D721Med (cell line): ENCODE data around the gene CYP1B1.

Source experiments
- DNase-seq: peaks from one replicate; pipeline ENCODE4 v3.0.0; 2011; ENCODE audit warnings: low spot score; ENCODE audit not compliant: insufficient read length
- FAIRE-seq: peaks from 2 replicates; lab custom pipeline; 2011; peaks lifted over from hg19 to GRCh38; lab: Jason Lieb, UNC
- CTCF ChIP-seq: IDR thresholded peaks from 2 replicates; pipeline ENCODE4 v1.5.1; 2012; ENCODE audit warnings: mild to moderate bottlenecking, control low read depth; ENCODE audit not compliant: insufficient read depth; ENCODE audit errors: missing control alignments

The CYP1B1 gene

GRCh38 chr2:38077431-38077769 lies 1.4 kb upstream of the CYP1B1 start:
- FAIRE-seq (no peak), DNase-seq (no peak)
- TF ChIP-seq CTCF, result no peak

GRCh38 chr2:38076710-38077430 lies 919 bp upstream of the CYP1B1 start:
- peak; percentile 20 for TF ChIP-seq CTCF
- FAIRE-seq, result no peak
- DNase-seq, result peak; percentile 64

GRCh38 chr2:38076152-38076709 lies 280 bp upstream of the CYP1B1 start:
- no peak for DNase-seq
- no peak for FAIRE-seq
- TF ChIP-seq CTCF, result peak; percentile 36

- TF ChIP-seq CTCF, result no peak
- DNase-seq, result no peak
Observed at GRCh38 chr2:38074764-38075506, 1.0 kb downstream of the CYP1B1 start.

DNA sequence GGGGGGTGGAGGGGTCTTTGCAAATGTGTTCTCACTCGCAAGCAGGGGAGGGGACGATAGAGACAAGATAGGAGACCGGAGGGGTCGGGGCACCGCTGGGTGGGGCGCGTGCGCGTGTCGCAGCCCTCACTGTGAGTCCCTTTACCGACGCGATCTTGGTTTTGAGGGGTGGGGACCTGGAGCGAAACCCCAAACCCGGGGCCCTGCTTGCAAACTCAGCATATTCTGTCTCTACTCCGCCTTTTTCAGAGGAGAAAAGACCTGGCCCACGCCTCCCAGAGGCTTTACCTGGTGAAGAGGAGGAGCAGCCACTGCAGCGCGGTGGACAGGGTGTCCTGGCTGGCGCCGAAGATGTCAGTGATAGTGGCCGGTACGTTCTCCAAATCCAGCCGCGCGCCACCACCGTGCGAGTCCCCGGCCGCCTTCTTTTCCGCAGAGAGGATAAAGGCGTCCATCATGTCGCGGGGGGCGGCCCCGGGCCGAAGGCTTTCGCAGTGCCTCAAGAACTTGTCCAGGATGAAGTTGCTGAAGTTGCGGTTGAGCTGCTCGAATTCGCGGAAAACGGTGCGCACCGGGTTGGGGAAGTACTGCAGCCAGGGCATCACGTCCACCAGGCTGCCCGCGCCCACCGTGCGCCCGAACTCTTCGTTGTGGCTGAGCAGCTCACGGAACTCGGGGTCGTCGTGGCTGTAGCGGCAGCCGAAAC lies 1.7 kb downstream of the CYP1B1 start:
- DNase-seq (no peak), FAIRE-seq (no peak)
- TF ChIP-seq CTCF, result no peak

More at GRCh38 chr2:38074764-38075506, 1.0 kb downstream of the CYP1B1 start:
- no peak for FAIRE-seq

GRCh38 chr2:38073211-38074057 lies 2.5 kb downstream of the CYP1B1 start:
- TF ChIP-seq CTCF, result no peak
- no peak for FAIRE-seq
- DNase-seq, result no peak
